A549 (cell line): ENCODE results near the gene TNIP2.

Experiments used
- BCL3 ChIP-seq: fragments of >200 bp; sonication (Bioruptor Twin); formaldehyde crosslinking; IDR thresholded peaks from 3 replicates; pipeline ENCODE4 v1.6.1; 2016
- BHLHE40 ChIP-seq: IDR thresholded peaks from 2 replicates; pipeline ENCODE4 v1.6.1; 2012; ENCODE audit warnings: low read depth, low read length, inconsistent platforms
- CTCF ChIP-seq: fragments of >200 bp; sonication (Bioruptor Twin); formaldehyde crosslinking; IDR thresholded peaks from 3 replicates; pipeline ENCODE4 v1.5.1; 2016
- ELK1 ChIP-seq: fragments of 150-350 bp; IDR thresholded peaks from 2 replicates; pipeline ENCODE4 v1.6.1; 2014; ENCODE audit warnings: low read depth, mild to moderate bottlenecking, low read length
- EP300 ChIP-seq, 2 experiments: fragments of >200 bp; sonication (Bioruptor Twin); formaldehyde crosslinking; IDR thresholded peaks; 2 replicates in 1 of 2; 3 replicates in 1 of 2; pipeline ENCODE4 v1.6.1; 2016 to 2017
- ESRRA ChIP-seq: fragments of 150-350 bp; IDR thresholded peaks from 2 replicates; pipeline ENCODE4 v1.6.1; 2014; ENCODE audit warnings: mild to moderate bottlenecking, low read length, borderline replicate concordance
- KDM1A ChIP-seq: fragments of 200-600 bp; sonication (generic); IDR thresholded peaks from 2 replicates; pipeline ENCODE4 v1.6.1; 2016; ENCODE audit warnings: low read depth, mild to moderate bottlenecking
- MAX ChIP-seq: IDR thresholded peaks from 2 replicates; pipeline ENCODE4 v1.6.1; 2012
- MYC ChIP-seq: IDR thresholded peaks from 2 replicates; pipeline ENCODE4 v1.6.1; 2012; ENCODE audit warnings: mild to moderate bottlenecking, inconsistent platforms, low read length, improper control_type of control experiment, borderline replicate concordance
- POLR2A ChIP-seq: IDR thresholded peaks from 2 replicates; pipeline ENCODE4 v1.6.1; 2012; ENCODE audit warnings: mild to moderate bottlenecking, low read length
- RAD21 ChIP-seq, 2 experiments: fragments of >200 bp in 1 of 2; sonication (Bioruptor Twin) in 1 of 2; formaldehyde crosslinking in 1 of 2; IDR thresholded peaks in 1 of 2; conservative IDR thresholded peaks in 1 of 2; 2 replicates in 1 of 2; 3 replicates in 1 of 2; pipeline ENCODE4 v1.6.1; 2012 to 2018; ENCODE audit warnings: inconsistent platforms in 1 of 2
- RFX5 ChIP-seq: fragments of 450-650 bp; IDR thresholded peaks from 2 replicates; pipeline ENCODE4 v1.7.1; 2014; ENCODE audit warnings: antibody characterized with exemption, mild to moderate bottlenecking, moderate library complexity
- RNF2 ChIP-seq: fragments of 200-600 bp; sonication (generic); IDR thresholded peaks from 2 replicates; pipeline ENCODE4 v1.6.1; 2016; ENCODE audit warnings: low read depth, mild to moderate bottlenecking, antibody characterized with exemption, moderate library complexity, borderline replicate concordance

GRCh38 chr4:2713337-2713736, 42.8 kb downstream of the TNIP2 start:
- TF ChIP-seq CTCF (no peak), BCL3 (no peak), BHLHE40 (no peak), MYC (no peak), MAX (no peak), RFX5 (no peak), KDM1A (no peak), RAD21 (conservative IDR thresholded peaks at IDR 0.05 in 1 of 2, IDR thresholded peaks at IDR 0.05 in 1 of 2) (no peak), EP300 (IDR thresholded peaks at IDR 0.05) (no peak), POLR2A (no peak), ELK1 (no peak), ESRRA (no peak), RNF2 (no peak)
